CD14-positive monocyte (primary cell): ENCODE measurements around the gene DDX51. TPM values are rescaled to one million over a fixed set of nuclear protein-coding genes. Genes with fewer than 3 reads are reported as not detected.

Experiments
- DNase-seq, 3 donors: peaks; one replicate each; pipeline ENCODE4 v3.0.0-alpha.2; 2011 to 2022
- H2AFZ ChIP-seq: 2 replicates; pipeline ENCODE4 v1.6.0; 2012; ENCODE audit warnings: mild to moderate bottlenecking, low read depth, low read length, inconsistent platforms; ENCODE audit not compliant: insufficient read depth, poor library complexity, severe bottlenecking
- H3K27ac ChIP-seq, 2 donors: 1 replicate in 1 of 2; 2 replicates in 1 of 2; pipeline ENCODE4 v1.5.1; 2012 to 2013; ENCODE audit warnings: low read length in 2 of 2, control low read depth in 1 of 2, inconsistent platforms in 1 of 2, low read depth in 1 of 2, mild to moderate bottlenecking in 1 of 2
- H3K27me3 ChIP-seq, 2 donors: one replicate each; pipeline versions ENCODE4 v1.6.0 to v1.6.1; 2011 to 2013; ENCODE audit warnings: low read length in 2 of 2; ENCODE audit not compliant: control insufficient read depth in 2 of 2, insufficient read depth in 2 of 2
- H3K36me3 ChIP-seq, 2 donors: replicated peaks in 1 of 2; 1 replicate in 1 of 2; 2 replicates in 1 of 2; pipeline versions ENCODE4 v1.5.1 to v1.6.1; 2012 to 2013; ENCODE audit warnings: low read length in 2 of 2, control low read depth in 1 of 2, inconsistent platforms in 1 of 2, mild to moderate bottlenecking in 1 of 2; ENCODE audit not compliant: insufficient read depth in 2 of 2, control insufficient read depth in 1 of 2
- H3K4me1 ChIP-seq, 2 donors: 1 replicate in 1 of 2; 2 replicates in 1 of 2; pipeline versions ENCODE4 v1.5.1 to v1.6.1; 2012 to 2013; ENCODE audit warnings: low read length in 2 of 2, control low read depth in 1 of 2, inconsistent platforms in 1 of 2, mild to moderate bottlenecking in 1 of 2, moderate library complexity in 1 of 2; ENCODE audit not compliant: insufficient read depth in 2 of 2, control insufficient read depth in 1 of 2
- H3K4me2 ChIP-seq: replicated peaks from 2 replicates; pipeline ENCODE3; 2012; ENCODE audit warnings: low read length, moderate library complexity, mild to moderate bottlenecking; ENCODE audit not compliant: poor library complexity, severe bottlenecking; ENCODE audit errors: extremely low read depth
- H3K4me3 ChIP-seq, 3 experiments: fragments of 200-600 bp in 1 of 3; sonication (generic) in 1 of 3; replicated peaks in 1 of 3; 1 replicate in 2 of 3; 2 replicates in 1 of 3; pipeline ENCODE4 v1.5.1; 2011 to 2013; ENCODE audit warnings: low read length in 3 of 3, mild to moderate bottlenecking in 3 of 3, control low read depth in 2 of 3, low read depth in 2 of 3, inconsistent platforms in 1 of 3, moderate library complexity in 1 of 3
- H3K79me2 ChIP-seq: 2 replicates; pipeline ENCODE4 v1.6.0; 2012; ENCODE audit warnings: mild to moderate bottlenecking, control low read depth, inconsistent platforms, low read length, moderate library complexity; ENCODE audit not compliant: insufficient read depth
- H3K9ac ChIP-seq: 2 replicates; pipeline ENCODE4 v1.6.0; 2017; ENCODE audit warnings: low read length, mild to moderate bottlenecking; ENCODE audit not compliant: insufficient read depth, poor library complexity, severe bottlenecking
- H3K9me3 ChIP-seq, 2 donors: replicated peaks in 1 of 2; 1 replicate in 1 of 2; 2 replicates in 1 of 2; pipeline versions ENCODE4 v1.5.1 to v1.6.1; 2012 to 2013; ENCODE audit warnings: low read length in 2 of 2, control low read depth in 1 of 2; ENCODE audit not compliant: control insufficient read depth in 1 of 2, insufficient read depth in 1 of 2
- H4K20me1 ChIP-seq: 2 replicates; pipeline ENCODE4 v1.6.0; 2012; ENCODE audit warnings: mild to moderate bottlenecking, low read length, control low read depth, moderate library complexity; ENCODE audit not compliant: insufficient read depth
- H3K27ac Mint-ChIP-seq, 7 donors: one replicate each; pipeline ENCODE4 v1.8.0; 2020; ENCODE audit warnings: mild to moderate bottlenecking in 7 of 7, mixed read lengths in 7 of 7, moderate library complexity in 6 of 7, inconsistent platforms in 2 of 7
- H3K27me3 Mint-ChIP-seq, 3 donors: one replicate each; pipeline ENCODE4 v1.8.0; 2021 to 2022; ENCODE audit warnings: low read depth in 3 of 3, mild to moderate bottlenecking in 3 of 3, mixed read lengths in 3 of 3, moderate library complexity in 3 of 3, inconsistent platforms in 1 of 3
- H3K36me3 Mint-ChIP-seq, 2 donors: one replicate each; pipeline ENCODE4 v1.8.0; 2020; ENCODE audit warnings: mixed read lengths in 2 of 2, inconsistent platforms in 1 of 2, mild to moderate bottlenecking in 1 of 2
- H3K4me1 Mint-ChIP-seq: one replicate; pipeline ENCODE4 v1.8.0; 2020; ENCODE audit warnings: mild to moderate bottlenecking, mixed read lengths
- H3K4me3 Mint-ChIP-seq, 2 donors: one replicate each; pipeline ENCODE4 v1.8.0; 2020; ENCODE audit warnings: mild to moderate bottlenecking in 2 of 2, mixed read lengths in 2 of 2, moderate library complexity in 1 of 2
- H3K9me3 Mint-ChIP-seq, 7 donors: one replicate each; pipeline ENCODE4 v1.8.0; 2020 to 2022; ENCODE audit warnings: mixed read lengths in 7 of 7, mild to moderate bottlenecking in 6 of 7, moderate library complexity in 6 of 7, inconsistent platforms in 2 of 7
- CTCF ChIP-seq: fragments of 200-600 bp; IDR thresholded peaks from one replicate; pipeline ENCODE4 v1.8.0; 2022; ENCODE audit warnings: antibody characterized with exemption, mild to moderate bottlenecking
- WGBS: methylation state at CpG from one replicate; pipeline ENCODE4 v1.1.5; 2013; ENCODE audit warnings: missing lambda C conversion rate; ENCODE audit not compliant: insufficient coverage; 5-methylcytosine and 5-hydroxymethylcytosine counted together
- intact Hi-C, 2 donors: fragments of 100-400 bp; cut with micrococcal nuclease; formaldehyde crosslinking; loops; one replicate each; pipeline versions ENCODE4 v1.15.0 to v1.15.1; 2023
- polyA plus RNA-seq, 3 donors: library from polyadenylated mRNA; depleted of rRNA in 1 of 3; unstranded in 2 of 3; stranded (reverse) in 1 of 3; fragments of 300-500 nt in 2 of 3; fragments of >200 nt in 1 of 3; fragmentation: Illumina TruSeq in 2 of 3; gene quantifications; 1 replicate in 2 of 3; 2 replicates in 1 of 3; pipeline ENCODE4 v1.2.3, GENCODE V29; 2012 to 2021

The DDX51 gene
- polyA plus RNA-seq, 3 donors, result 1.7 to 24.9 (median 2.7) TPM

- Histone ChIP-seq H3K27me3 (no peaks in the 10 kb centered on the region), H3K36me3 (peaks cover 0 to 15% of the 10 kb centered on the region in 2 donors), H3K4me1 (peaks cover 19 to 21% of the 10 kb centered on the region in 2 donors), H3K4me3 (peak overlapping the region in 2 of 3 experiments; percentile 47 to 69), H3K9ac (peak overlapping the region; percentile 67), H3K27ac (peak overlapping the region; percentile 42 to 55), H3K4me2 (peak overlapping the region; percentile 72), H4K20me1 (no peaks in the 10 kb centered on the region), H3K79me2 (no peaks in the 10 kb centered on the region), H3K9me3 (peaks cover 0 to 8% of the 10 kb centered on the region in 2 donors), H2AFZ (peak overlapping the region; percentile 72)
- Mint-ChIP-seq H3K27me3 (peaks cover 7 to 14% (median 12%) of the 10 kb centered on the region in 3 donors), H3K4me1 (peaks cover 18% of the 10 kb centered on the region), H3K36me3 (no peaks in the 10 kb centered on the region), H3K27ac (peak overlapping the region in 6 of 7 donors; percentile 25 to 87 (median 70)), H3K9me3 (peaks cover 3 to 16% (median 8%) of the 10 kb centered on the region in 7 donors), H3K4me3 (peak overlapping the region; percentile 68 to 71)
- 54% methylated on average over 17 of the region's 17 CpGs for WGBS
- intact Hi-C loops, result loop anchor here in 1 of 2 donors (5.0 kb wide), 1 partner anchor 55 kb away; no protein-coding TSS in a partner anchor
- DNase-seq, result no peak
- no peak for TF ChIP-seq CTCF
These were observed 17.8 kb upstream of the DDX51 start for GRCh38 chr12:132161796-132162507.

GRCh38 chr12:132161036-132161781 lies 17.1 kb upstream of the DDX51 start:
- Mint-ChIP-seq H3K9me3 (peaks cover 3 to 16% (median 6%) of the 10 kb centered on the region in 7 donors), H3K27ac (peak overlapping the region in 3 of 7 donors; percentile 25 to 87 (median 80)), H3K4me3 (no peak overlapping the region)

More at GRCh38 chr12:132161036-132161781, 17.1 kb upstream of the DDX51 start:
- Histone ChIP-seq H3K79me2 (no peaks in the 10 kb centered on the region), H3K4me3 (no peak overlapping the region), H3K36me3 (peaks cover 0 to 23% of the 10 kb centered on the region in 2 donors), H3K9me3 (peaks cover 0 to 8% of the 10 kb centered on the region in 2 donors), H3K9ac (no peak overlapping the region), H3K27me3 (no peaks in the 10 kb centered on the region), H2AFZ (no peak overlapping the region), H3K4me1 (peaks cover 19 to 21% of the 10 kb centered on the region in 2 donors), H3K4me2 (no peak overlapping the region), H3K27ac (no peak overlapping the region), H4K20me1 (no peaks in the 10 kb centered on the region)
- DNase-seq, result peak in 2 of 3 donors; percentile 21 to 51
- Mint-ChIP-seq H3K27me3 (peaks cover 7 to 14% (median 10%) of the 10 kb centered on the region in 3 donors), H3K36me3 (no peaks in the 10 kb centered on the region), H3K4me1 (peaks cover 18% of the 10 kb centered on the region)
- intact Hi-C loops, result loop anchor here in 1 of 2 donors (5.0 kb wide), 1 partner anchor 56 kb away; no protein-coding TSS in a partner anchor
- WGBS, result 84% methylated on average over 10 of the region's 14 CpGs
- no peak for TF ChIP-seq CTCF
